ENCODE data around the gene GLYR1.

Gene GLYR1

DNA sequence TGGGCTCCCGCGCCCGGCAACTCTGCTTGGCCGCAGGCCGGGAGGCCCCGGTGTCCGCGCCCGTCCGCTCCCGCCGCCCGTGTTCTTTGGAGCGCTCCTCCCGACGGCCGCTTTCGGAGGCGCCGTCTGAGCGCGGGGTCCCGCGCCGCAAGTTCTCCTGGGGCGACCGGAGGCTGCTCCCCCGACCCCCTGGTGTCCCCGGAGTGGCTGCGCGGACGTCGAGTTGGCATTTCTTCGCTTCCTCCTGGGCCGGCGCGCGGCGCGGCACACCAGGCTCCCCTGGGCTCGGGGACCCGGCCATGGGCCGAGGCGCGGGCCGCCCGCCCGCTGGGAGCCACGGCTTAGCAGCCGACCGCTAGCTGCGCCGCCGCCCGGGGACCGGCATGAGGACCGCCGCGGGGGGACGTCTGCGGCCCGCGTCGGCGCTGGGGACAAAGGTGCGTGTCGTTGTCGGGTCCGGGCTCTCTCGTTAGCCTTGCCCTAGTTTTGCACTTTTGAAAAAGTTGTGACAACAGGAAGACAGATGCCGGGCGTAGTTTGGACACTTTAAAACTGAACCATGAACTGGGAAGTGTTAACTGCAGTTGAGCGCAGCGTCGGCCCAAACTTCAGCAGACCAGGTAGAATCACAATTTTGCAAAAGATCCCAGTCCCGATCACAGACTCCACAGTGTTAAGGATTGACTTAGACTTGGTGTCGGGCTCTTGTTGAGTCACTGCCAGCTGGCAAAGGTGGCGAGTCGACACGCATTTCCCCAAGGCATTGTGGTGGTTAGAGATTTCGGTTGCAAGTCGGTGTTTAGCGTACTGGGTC is 893 bp upstream of the GLYR1 start:
- no peak for DNase-seq (ENCODE audit: low read depth)

DNA sequence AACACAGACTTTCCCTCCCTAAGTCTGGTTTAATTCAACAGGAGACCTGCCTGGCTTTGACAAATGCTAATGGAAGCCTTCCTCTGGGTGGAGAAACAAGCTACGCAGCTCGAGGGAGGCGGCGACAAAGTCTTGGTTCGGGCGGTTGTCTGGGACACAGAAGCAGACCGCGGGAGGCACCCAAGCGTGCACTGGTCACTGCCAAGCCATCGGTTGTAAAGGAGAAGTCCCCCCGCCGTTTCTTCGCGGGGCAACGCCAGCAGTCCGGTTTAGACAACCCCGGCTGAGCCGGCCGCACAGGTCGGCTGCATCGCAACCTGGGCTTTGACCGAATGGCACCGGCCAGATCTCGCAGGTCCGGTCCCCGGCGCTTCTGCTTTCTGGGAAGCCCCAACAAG is 586 bp downstream of the GLYR1 start:
- DNase-seq (ENCODE audit: low read depth), result no peak

DNA sequence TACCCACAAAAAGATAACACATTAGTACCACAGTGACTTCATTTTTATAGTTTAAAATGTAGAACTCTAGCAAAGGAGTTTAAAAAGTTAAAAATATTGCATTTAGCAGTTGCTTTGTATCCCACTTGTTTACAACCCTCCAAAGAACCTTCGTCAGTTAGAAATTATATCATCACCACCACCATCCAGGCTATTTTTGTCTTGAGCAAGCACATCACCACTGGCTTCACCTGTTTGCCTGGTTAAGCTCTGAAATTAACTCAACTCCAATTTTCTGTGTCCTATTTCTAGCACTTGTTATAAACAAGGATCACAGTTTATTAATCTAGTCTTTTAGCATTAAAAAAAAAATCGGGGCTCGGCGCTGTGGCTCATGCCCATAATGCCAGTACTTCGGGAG is 6.1 kb downstream of the GLYR1 start:
- no peak for DNase-seq (ENCODE audit: low read depth)

DNA sequence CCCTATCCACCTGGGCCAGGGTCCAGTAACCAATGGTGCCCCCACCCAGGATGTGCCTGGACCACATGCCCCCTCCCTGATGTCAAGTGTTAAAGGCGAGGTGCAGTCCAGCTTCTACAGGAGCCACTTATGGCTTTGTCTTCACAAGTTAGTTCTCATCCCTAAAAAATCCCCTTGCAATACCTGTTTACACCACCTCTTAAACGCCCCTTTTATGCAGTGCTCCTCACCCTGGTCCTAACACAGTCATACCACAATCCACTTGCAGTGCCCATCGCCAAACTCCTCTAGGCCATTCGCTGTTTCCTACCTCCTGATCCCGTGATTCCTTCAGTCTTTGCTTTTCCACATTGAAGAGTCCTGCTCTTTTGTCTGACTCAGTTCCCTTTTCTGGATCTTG is 7.1 kb downstream of the GLYR1 start:
- DNase-seq (ENCODE audit: low read depth), result no peak

DNA sequence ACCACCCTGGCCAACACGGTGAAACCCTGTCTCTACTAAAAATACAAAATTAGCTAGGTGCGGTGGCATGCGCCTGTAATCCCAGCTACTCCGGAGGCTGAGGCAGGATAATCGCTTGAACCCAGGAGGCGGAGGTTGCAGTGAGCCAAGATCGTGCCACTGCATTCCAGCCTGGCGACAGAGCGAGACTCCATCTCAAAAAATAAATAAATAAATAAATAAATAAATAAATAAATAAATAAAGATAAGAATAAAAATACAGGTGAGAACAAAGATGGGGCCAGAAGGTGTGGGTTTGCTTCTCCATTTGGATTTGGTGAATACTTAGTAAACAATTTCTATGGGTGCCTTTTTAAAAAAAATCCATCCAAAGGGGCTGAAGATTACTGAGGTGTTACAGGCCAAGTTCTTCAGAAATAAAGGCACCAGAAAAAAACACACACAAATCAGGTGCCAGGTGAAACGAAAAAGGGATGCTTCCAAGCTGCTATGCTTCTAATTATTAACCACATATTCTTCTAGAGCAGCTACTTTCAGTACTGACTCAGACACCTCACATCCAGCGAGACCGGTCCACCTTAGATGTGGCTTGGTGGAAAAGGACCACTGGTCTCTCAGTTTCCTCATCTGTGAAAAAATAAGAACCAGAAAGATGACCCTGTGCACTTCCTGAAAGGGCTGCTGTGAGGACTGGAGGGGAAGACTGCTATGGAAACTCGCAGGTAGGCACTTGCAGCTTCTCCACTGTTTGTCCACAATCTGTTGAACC is 9.2 kb downstream of the GLYR1 start:
- DNase-seq (ENCODE audit: low read depth), result no peak

DNA sequence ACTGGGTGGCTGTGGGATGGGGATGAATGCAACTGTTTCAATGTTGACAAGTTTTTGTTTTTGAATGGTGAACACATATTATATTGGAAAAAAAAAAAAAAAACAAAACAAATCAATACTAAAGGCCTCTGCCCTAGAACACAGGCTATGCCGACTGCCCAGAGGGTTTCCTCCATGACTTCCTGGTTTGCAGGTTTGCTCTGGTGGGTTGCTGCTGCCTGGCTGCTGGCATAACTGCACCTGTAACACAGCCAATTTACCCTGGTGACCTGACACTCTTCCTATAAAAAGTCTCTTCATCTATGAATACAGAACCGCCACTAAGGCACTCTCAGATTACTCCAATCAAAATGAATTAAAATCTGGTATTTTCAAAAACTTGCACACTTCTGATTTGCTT is 10.4 kb downstream of the GLYR1 start:
- DNase-seq (ENCODE audit: low read depth), result no peak

DNA sequence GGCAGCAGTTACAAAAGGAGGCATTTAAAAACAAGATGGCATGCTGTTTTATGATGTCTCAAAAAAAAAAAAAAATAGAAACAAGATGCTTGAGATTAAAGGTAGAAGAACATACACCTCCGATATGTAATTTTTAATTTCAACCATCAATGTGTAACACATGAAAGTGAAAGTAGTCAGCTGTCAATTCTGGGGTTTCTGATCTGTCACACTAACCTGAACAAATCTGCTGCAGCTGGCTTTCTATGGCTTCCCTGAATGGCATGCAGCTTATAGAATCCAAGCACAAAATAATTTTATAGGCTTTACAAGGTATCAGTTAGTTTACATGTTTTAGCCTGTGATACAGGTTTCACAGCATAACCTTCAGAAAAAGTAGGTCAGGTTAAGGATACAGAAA is 13.5 kb downstream of the GLYR1 start:
- DNase-seq (ENCODE audit: low read depth), result no peak

DNA sequence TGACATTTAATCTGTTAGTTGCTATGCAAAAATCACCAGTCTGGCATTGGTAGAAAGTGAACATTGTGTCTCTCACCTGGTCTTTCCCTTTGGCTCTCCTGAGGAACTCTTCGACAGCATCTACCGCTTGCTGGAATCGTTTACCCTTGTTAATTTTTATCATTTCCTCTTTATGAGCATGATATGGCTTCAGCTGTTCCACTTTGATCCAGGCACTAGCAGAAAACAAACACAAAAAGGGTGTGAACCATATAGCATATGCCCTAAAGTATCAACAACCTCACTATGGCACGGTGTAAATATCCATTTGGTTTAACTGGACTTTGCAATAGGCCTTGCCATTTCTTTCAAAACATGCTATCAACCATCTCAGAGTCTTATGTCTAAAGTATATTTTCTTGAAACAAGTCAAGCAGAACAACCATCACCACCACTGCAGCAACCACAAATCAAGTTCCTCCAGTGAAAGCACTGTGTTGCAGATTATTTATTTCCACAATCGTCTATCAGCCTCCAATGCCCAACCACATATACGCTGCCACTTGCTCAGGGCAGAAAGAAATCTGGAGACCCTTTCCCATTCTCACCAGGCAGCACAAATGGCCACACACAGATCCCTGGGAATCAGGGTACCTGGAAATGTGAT is 14.3 kb downstream of the GLYR1 start:
- DNase-seq (ENCODE audit: low read depth), result no peak

DNA sequence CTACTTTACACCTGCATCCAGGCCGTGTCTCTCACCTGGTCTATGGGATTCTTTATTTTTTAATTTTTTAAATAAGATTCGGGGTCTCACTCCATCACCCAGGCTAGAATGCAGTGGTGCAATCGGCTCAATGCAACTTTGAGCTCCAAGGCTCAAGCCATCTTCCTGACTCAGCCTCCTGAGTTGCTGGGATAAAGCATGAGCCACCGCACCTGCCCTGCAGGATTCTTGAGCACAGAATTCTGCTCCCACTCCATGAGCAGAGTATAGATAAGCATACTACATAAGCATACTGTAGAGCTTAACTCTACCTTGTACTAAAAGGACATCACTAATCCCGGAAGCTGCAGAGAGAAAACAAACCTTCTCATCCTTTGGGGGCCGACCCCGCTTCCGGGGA is 15.5 kb downstream of the GLYR1 start:
- no peak for DNase-seq (ENCODE audit: low read depth)

DNA sequence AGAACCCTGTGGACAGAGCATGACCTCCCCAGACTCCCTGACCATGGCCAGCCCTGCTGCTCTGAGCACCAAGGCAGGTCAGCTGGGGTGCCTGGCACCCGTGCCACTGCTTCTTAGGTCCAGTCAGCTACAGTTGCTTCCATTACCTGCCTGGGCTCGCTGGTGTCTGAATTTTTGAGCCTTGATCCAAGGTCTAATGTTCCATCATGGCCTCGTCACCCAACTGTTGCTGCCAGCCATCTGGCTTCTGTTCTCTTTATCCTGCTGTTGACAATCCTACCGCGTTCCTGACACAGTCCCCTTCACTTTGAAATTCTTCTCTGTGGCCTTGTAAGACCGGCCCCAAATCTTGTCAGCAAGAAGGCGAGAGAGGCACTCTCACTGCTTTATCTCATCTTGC is 16.7 kb downstream of the GLYR1 start:
- no peak for DNase-seq (ENCODE audit: low read depth)

DNA sequence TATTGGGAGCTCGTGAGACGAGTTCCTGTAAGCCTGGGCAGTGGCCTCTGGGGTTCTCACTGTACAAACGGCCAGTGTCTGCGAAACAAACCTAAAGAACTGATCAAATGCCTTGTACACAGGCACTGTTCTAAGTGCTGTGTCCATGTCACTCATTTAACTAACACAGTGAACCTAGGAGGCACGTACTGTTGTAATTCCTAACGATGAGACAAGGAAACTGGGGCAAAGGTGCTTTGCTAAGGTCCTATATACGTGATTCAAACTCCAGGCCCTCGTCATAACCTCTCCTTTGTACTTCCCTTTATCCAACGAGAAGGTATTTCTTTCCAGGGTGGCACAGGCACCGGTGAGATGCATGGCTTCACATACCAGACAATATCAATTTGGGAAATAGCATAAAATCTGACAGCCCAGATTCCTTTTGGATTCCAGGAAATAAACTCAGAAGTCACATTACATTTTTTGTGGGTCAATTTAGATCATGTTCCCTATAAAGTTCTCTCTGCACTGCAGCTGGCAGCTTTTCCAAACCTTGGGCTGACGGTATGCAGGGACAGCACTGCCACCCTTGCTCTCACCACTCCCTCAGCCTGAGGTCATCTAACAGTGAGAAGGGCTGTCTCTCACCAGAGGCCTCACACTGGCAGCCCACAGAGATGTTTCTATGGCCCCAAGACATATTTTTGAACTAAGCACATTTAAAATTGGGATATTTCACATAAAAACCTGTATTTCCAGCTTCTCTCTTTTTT is 18.3 kb downstream of the GLYR1 start:
- no peak for DNase-seq (ENCODE audit: low read depth)

DNA sequence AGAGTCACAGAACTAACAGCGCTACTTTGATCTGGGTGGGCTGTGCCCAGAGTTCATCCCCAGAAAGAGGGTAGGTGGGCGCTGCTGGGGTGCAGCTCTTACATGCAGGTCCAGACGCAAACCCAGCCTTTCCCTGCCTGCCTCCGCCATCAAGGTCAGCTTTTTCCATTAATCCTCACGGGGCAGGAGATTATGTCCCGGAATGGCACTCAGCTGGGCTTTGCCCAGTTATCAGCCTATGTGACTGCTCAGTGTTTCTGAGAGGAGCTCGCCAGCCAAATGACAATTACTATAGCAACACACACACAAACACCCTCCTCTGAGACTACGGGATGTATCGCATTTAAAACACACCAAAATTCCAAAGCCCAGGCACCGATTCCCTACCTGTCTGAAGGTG is 20.1 kb downstream of the GLYR1 start:
- no peak for DNase-seq (ENCODE audit: low read depth)

DNA sequence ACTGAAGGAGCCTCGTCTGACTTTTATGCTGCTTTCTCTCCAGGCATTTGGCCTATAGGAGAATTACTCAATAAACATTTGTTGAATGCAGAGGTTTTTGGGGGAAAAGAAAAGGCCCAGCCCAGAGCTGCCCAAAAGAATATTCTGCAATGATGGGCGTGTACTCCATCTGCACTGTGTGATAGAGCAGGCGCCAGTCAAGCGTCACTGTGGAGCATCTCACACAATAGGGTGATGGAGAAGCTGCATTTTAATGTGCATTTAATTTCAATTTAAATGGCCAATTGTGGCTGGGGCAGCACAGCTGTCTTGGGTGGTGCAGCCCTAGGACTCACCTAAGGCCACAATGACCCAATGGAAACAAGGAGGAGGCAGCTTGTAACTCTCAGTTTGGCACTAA is 20.6 kb downstream of the GLYR1 start:
- no peak for DNase-seq (ENCODE audit: low read depth)

DNA sequence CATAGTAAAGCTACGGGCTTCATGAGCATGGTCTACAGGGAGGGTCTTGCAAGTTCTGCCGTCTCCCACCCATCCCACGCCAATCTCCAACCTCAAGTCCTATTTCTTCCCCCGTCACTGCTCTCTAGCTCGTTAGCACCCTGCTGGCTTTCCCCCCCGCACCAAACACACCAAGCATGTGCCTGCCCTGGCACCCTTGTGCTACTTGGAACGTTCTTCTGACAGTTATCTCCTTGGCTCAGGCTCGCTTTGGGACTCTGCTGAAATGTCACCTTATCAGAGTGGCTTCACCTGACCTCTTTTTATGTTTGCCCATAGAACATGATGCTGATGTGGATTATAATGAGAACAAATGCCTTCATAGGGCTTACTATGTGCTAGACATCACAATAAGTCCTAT is 21.9 kb downstream of the GLYR1 start:
- no peak for DNase-seq (ENCODE audit: low read depth)

DNA sequence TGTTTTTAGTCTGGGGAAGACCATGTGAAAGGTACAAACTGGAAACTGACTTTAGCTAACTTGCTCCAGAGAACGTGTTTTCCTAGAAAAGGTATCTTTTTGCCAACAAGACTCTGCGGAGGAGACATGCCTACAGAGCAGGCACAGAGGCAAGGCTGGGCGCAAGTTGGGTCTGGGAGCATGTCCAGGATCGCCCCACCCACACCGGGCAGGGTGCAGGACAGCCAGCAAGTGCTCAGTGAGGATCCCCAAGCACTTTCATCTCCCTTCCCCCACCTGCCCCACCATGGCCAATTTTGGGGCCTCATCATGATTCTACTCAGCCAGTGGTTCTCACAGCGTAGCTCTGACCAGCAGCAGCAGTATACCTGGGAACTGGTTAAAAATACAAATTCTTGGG is 26.4 kb downstream of the GLYR1 start:
- DNase-seq (ENCODE audit: low read depth), result no peak

DNA sequence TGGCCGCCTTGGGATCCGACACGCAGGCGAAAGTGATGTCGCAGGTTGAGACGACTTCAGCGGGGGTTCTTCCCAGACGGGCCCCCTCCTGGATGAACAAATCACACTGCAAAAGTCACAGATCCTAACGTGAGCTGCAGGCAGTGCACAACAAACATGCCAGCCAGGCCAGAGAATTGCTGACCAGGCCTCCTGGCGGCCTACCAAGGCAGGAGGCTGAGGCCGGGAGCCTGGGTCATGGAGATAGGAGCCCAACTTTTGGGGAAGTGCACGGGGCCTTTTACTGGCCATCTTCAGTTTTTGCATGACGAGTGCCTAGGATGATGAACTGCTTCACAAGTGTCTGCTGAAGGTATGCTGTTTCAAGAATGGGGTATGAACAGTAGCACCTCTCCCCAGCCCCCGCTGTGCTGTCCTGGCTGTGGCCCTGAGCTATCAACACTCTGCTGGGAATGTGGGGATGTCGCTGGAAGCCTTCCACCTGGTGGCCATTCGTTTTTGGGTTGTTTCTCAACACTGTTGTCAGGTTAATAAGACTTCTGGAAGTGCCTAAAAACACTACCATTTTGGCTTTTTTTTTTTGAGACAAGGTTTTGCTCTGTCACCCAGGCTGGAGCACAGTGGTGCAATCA is 32.4 kb downstream of the GLYR1 start:
- no peak for DNase-seq (ENCODE audit: low read depth)

DNA sequence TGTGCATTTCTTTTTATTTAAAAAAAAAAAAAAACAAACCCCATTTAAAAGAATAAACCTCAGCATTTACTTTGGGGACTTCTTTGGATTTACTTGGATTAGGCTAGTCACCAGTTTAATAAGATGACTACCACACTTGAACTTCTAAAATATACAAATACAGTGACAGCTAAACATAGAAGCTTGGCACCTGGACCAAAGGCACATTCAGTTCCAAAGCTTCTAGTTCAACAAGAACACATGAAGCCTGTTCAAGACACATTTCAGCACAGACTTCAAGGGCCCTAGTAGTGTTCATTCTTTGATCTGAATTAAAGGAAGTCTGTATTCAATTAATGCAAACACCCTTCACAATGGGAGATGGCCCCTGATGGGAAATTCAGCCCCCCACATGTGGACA is 33.0 kb downstream of the GLYR1 start:
- DNase-seq (ENCODE audit: low read depth), result no peak

DNA sequence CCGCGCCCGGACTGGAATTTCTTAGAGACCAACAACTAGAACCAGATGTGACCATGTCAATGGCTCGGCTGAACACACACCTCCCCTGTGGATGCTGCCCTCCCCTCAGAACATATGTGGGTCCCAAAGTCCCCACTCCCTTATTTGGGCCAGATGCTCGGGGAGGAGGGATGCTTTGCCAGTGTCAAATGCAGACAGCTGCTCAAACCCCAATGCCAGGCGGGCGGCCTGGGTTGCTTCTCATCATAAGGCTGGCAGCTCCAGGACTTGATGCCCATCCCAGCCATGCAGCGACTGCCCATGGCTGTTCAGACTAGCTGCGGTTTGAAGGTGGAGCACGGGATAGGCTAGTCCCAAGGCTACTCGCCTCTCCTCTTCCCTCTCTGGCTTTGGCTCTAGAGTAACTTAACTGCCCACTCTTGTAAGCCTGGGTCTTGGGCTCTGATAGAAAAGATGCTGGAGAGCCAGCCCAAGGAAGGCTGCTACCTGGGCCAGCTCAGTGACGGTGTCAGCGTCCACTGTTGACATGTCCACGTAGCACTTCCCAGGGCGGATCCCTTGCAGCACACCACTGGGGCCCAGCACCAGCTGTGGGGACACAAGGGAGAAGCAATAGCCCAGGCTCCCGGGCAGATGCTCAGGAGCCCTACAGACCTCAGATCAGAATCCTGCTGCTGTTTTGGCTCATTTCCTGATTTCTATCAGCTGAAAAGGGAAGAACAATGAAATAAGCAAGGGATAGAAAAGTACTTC is 33.7 kb downstream of the GLYR1 start:
- DNase-seq (ENCODE audit: low read depth), result no peak

DNA sequence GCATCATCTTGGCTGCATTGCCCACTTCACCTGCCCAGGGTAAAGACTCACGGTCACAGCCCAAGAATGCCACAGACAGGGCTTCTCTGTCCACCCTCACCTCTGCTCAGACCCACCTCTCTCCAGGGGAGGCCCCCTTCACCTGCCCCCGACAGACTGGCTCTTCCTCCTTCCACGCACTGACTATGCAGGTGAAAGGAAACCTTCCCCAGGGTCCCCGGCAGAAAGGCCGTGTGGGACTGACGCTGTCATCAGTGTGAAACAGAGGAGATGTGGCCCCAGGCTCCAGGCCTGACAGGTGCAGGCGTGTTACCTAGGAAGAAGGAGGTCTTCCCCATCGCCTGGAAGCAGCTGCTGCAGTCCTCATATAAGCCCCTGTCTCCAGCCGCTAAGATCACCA is 35.3 kb downstream of the GLYR1 start:
- no peak for DNase-seq (ENCODE audit: low read depth)

DNA sequence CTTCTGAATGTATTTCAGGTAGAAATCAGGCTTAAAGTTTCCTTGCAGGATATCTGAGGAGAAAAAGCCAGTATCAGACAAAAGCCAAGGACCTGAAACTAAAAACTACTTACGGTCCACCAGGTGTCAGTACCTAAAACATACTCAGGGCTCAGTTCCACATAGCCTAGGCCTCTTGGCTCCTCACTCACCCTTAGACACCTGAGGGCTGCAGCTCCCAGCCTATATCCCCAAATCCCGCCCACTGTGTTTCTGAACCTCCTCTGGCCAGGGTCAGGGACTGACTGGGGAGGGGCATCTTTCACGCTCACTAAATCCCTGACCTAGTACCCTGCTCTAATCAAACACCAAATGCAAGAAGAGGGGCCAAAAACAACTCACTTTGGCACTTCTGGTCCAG is 35.8 kb downstream of the GLYR1 start:
- no peak for DNase-seq (ENCODE audit: low read depth)

DNA sequence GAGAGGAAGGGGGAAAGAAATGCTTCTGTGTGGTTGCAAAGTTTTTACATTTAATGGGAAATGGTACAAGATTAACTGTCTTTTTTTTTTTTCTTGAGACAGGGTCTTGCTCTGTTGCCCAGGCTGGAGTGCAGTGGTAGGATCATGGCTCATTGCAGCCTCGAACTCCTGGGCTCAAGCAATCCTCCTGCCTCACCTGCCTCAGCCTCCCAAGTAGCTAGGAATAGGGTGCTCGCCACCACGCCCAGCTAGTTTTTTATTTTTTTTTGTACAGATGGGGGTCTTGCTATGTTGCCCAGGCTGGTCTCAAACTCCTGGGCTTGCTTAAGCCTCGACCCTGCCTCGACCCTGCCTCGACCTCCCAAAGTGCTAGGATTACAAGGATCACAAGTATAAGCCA is 40.8 kb downstream of the GLYR1 start:
- DNase-seq (ENCODE audit: low read depth), result no peak

Measured in HS-27A (cell line).